Measurements from ENCODE around the gene PRXL2B. TPM values are rescaled to one million over a fixed set of nuclear protein-coding genes. Genes with fewer than 3 reads are reported as not detected.

PRXL2B gene
- total RNA-seq, 1 experiment from 2014 or later = 32.2 TPM

- H3K4me2 ChIP-seq (ENCODE audit: low read length) = no peak overlapping the region
- H3K36me3 ChIP-seq (ENCODE audit: control insufficient read depth in 1 of 2, insufficient read depth in 2 of 2, low read length in 2 of 2) = no peaks in the 10 kb centered on the region
- no peaks in the 10 kb centered on the region for H3K79me2 ChIP-seq (ENCODE audit: insufficient read depth, low read length)
- ATAC-seq = no peak
- H3K9me3 ChIP-seq (ENCODE audit: control insufficient read depth in 1 of 2, insufficient read depth in 1 of 2, low read depth in 1 of 2, low read length in 2 of 2) = no peaks in the 10 kb centered on the region
- no peak overlapping the region for H2AFZ ChIP-seq (ENCODE audit: low read depth, low read length, poor library complexity, severe bottlenecking)
- intact Hi-C loops (cut with micrococcal nuclease) = no loop called here
- no peak for DNase-seq (ENCODE audit: low read depth, low spot score)
- no peak overlapping the region for H3K4me3 ChIP-seq (replicated peaks in 1 of 2; ENCODE audit: low read depth in 1 of 2, low read length in 2 of 2)
- H3K9ac ChIP-seq (ENCODE audit: low read length) = no peak overlapping the region
- no peaks in the 10 kb centered on the region for H3K9me2 ChIP-seq (ENCODE audit: insufficient read depth)
- RAD21 ChIA-PET (ENCODE audit: low non-redundant PET in 1 of 2, low total read pairs in 2 of 2, uncharacterized antibody in 2 of 2, unreplicated experiment in 2 of 2) = no interaction called here
- 0 out of 2 replicates have a peak, but pooled peaks cover 5% of the 10 kb centered on the region for H3K27me3 ChIP-seq (ENCODE audit: insufficient read depth, low read length)
- CTCF ChIA-PET = no interaction called here
- no peaks in the 10 kb centered on the region for H4K20me1 ChIP-seq (ENCODE audit: insufficient read depth)
- no TSS peak for BruUV-seq (replicated peaks)
- no peak overlapping the region for H3K27ac ChIP-seq (ENCODE audit: low read depth, low read length)
- no peaks in the 10 kb centered on the region for H3K4me1 ChIP-seq (ENCODE audit: control insufficient read depth in 1 of 2, insufficient read depth in 2 of 2, low read length in 2 of 2)
- POLR2A ChIA-PET = no interaction called here
- TF ChIP-seq JUND (IDR thresholded peaks at IDR 0.05) = no peak
- TF ChIP-seq TCF7L2 (IDR thresholded peaks at IDR 0.05; ENCODE audit: borderline replicate concordance, extremely low read depth, insufficient read depth, insufficient read length) = no peak
- no peak for TF ChIP-seq SRF (IDR thresholded peaks at IDR 0.05; ENCODE audit: low read depth)
- TF ChIP-seq, protein P1, sequence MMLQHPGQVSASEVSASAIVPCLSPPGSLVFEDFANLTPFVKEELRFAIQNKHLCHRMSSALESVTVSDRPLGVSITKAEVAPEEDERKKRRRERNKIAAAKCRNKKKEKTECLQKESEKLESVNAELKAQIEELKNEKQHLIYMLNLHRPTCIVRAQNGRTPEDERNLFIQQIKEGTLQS (IDR thresholded peaks at IDR 0.05) = no peak
- TF ChIP-seq ELF1 (IDR thresholded peaks at IDR 0.05; ENCODE audit: borderline replicate concordance, low read depth) = no peak
- TF ChIP-seq SP1 (IDR thresholded peaks at IDR 0.05; ENCODE audit: low read depth) = no peak
- no peak for TF ChIP-seq FOSL1 (IDR thresholded peaks at IDR 0.05; ENCODE audit: low read depth)
- TF ChIP-seq, protein P2, sequence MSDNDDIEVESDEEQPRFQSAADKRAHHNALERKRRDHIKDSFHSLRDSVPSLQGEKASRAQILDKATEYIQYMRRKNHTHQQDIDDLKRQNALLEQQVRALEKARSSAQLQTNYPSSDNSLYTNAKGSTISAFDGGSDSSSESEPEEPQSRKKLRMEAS (IDR thresholded peaks at IDR 0.05) = no peak
- no peak for TF ChIP-seq POLR2AphosphoS5 (IDR thresholded peaks at IDR 0.05; ENCODE audit: low read depth, low read length)
- TF ChIP-seq ZFX (IDR thresholded peaks at IDR 0.05) = no peak
Observed at GRCh38 chr1:2601721-2602303, 15.2 kb downstream of the PRXL2B start.

DNA sequence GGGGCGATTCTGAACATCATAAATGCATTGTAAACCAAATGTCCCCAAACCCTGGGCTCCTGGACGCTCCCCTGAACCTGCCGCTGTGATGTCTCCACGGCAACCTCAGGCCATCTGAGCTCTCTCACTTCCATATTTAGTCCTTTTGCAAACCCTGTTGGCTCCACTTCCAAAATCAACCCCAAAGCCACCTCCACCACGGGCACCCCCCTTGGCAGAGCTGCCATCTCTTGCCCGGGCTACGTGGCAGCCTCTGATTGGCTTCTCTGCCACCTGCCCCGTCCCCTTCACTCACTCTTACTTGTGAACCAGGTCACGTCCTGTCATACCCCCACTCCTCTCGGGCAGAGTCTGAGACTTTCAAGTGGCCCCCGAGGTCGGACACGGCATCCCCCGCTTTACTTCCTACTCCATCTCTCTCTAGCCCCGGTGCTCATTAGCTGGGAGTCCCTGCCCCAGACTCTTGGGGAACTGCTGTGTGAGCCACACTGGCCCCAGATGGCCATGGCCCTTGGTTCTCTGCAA lies 15.8 kb downstream of the PRXL2B start:
- RAD21 ChIA-PET (ENCODE audit: low non-redundant PET in 1 of 2, low total read pairs in 2 of 2, uncharacterized antibody in 2 of 2, unreplicated experiment in 2 of 2) = no interaction called here
- H3K9me3 ChIP-seq (ENCODE audit: control insufficient read depth in 1 of 2, insufficient read depth in 1 of 2, low read depth in 1 of 2, low read length in 2 of 2) = no peaks in the 10 kb centered on the region
- 0 out of 2 replicates have a peak, but pooled peaks cover 5% of the 10 kb centered on the region for H3K27me3 ChIP-seq (ENCODE audit: insufficient read depth, low read length)
- H2AFZ ChIP-seq (ENCODE audit: low read depth, low read length, poor library complexity, severe bottlenecking) = no peak overlapping the region
- intact Hi-C loops (cut with micrococcal nuclease) = no loop called here
- no peak for DNase-seq (ENCODE audit: low read depth, low spot score)
- H3K36me3 ChIP-seq (ENCODE audit: control insufficient read depth in 1 of 2, insufficient read depth in 2 of 2, low read length in 2 of 2) = no peaks in the 10 kb centered on the region
- no peak overlapping the region for H3K4me3 ChIP-seq (replicated peaks in 1 of 2; ENCODE audit: low read depth in 1 of 2, low read length in 2 of 2)
- no peaks in the 10 kb centered on the region for H3K4me1 ChIP-seq (ENCODE audit: control insufficient read depth in 1 of 2, insufficient read depth in 2 of 2, low read length in 2 of 2)
- H3K27ac ChIP-seq (ENCODE audit: low read depth, low read length) = no peak overlapping the region
- H3K4me2 ChIP-seq (ENCODE audit: low read length) = no peak overlapping the region
- H4K20me1 ChIP-seq (ENCODE audit: insufficient read depth) = no peaks in the 10 kb centered on the region
- no peak overlapping the region for H3K9ac ChIP-seq (ENCODE audit: low read length)
- CTCF ChIA-PET = no interaction called here
- ATAC-seq = no peak
- no peaks in the 10 kb centered on the region for H3K79me2 ChIP-seq (ENCODE audit: insufficient read depth, low read length)
- H3K9me2 ChIP-seq (ENCODE audit: insufficient read depth) = no peaks in the 10 kb centered on the region
- POLR2A ChIA-PET = no interaction called here
- no TSS peak for BruUV-seq (replicated peaks)
- TF ChIP-seq EZH2 (IDR thresholded peaks at IDR 0.05) (no peak), SP1 (IDR thresholded peaks at IDR 0.05; ENCODE audit: low read depth) (no peak), CEBPB (IDR thresholded peaks at IDR 0.05; ENCODE audit: low read depth) (no peak), TCF7L2 (IDR thresholded peaks at IDR 0.05; ENCODE audit: borderline replicate concordance, extremely low read depth, insufficient read depth, insufficient read length) (no peak)

All from HCT116 (cell line).